Mesenchymal stem cell (in vitro differentiated cells and primary cell): ENCODE data around the gene SKAP1.

Experiments
- DNase-seq: peaks from one replicate; pipeline ENCODE4 v3.0.0-alpha.2; 2013
- H2AFZ ChIP-seq: one replicate; pipeline ENCODE4 v1.6.1; 2013; ENCODE audit warnings: low read depth, mild to moderate bottlenecking, control low read depth, inconsistent platforms, low read length, moderate library complexity
- H2AK5ac ChIP-seq: 2 replicates; pipeline ENCODE4 v1.6.1; 2013; ENCODE audit warnings: low read length, moderate library complexity, mild to moderate bottlenecking, inconsistent platforms; ENCODE audit not compliant: severe bottlenecking
- H2BK120ac ChIP-seq: one replicate; pipeline ENCODE4 v1.6.1; 2013; ENCODE audit warnings: low read depth, mild to moderate bottlenecking, inconsistent platforms, low read length, moderate library complexity
- H2BK12ac ChIP-seq, 2 experiments: one replicate each; pipeline ENCODE4 v1.6.1; 2013; ENCODE audit warnings: inconsistent platforms in 2 of 2, low read length in 2 of 2, mild to moderate bottlenecking in 2 of 2, moderate library complexity in 2 of 2, control low read depth in 1 of 2
- H2BK15ac ChIP-seq: one replicate; pipeline ENCODE4 v1.6.1; 2013; ENCODE audit warnings: mild to moderate bottlenecking, low read depth, inconsistent platforms; ENCODE audit not compliant: poor library complexity, severe bottlenecking
- H2BK5ac ChIP-seq: 2 replicates; pipeline ENCODE4 v1.6.1; 2013; ENCODE audit warnings: low read depth, mild to moderate bottlenecking, low read length, control low read depth, inconsistent platforms; ENCODE audit not compliant: poor library complexity, severe bottlenecking
- H3K14ac ChIP-seq, 2 experiments: one replicate each; pipeline ENCODE4 v1.6.1; 2013; ENCODE audit warnings: inconsistent platforms in 2 of 2, low read length in 2 of 2, control low read depth in 1 of 2, mild to moderate bottlenecking in 1 of 2, moderate library complexity in 1 of 2
- H3K18ac ChIP-seq, 2 experiments: one replicate each; pipeline ENCODE4 v1.6.1; 2013; ENCODE audit warnings: inconsistent platforms in 2 of 2, low read length in 2 of 2, control low read depth in 1 of 2, low read depth in 1 of 2, mild to moderate bottlenecking in 1 of 2
- H3K23ac ChIP-seq, 2 experiments: one replicate each; pipeline ENCODE4 v1.6.1; 2013; ENCODE audit warnings: inconsistent platforms in 2 of 2, low read length in 2 of 2, mild to moderate bottlenecking in 2 of 2, moderate library complexity in 2 of 2, control low read depth in 1 of 2
- H3K27ac ChIP-seq: 2 replicates; pipeline ENCODE4 v1.5.1; 2013; ENCODE audit warnings: mild to moderate bottlenecking, moderate library complexity, low read length, control low read depth, inconsistent platforms; ENCODE audit not compliant: poor library complexity, severe bottlenecking
- H3K27me3 ChIP-seq, 2 experiments: 2 replicates each; pipeline versions ENCODE4 v1.6.1 to v1.7.0; 2013; ENCODE audit warnings: low read length in 2 of 2, mild to moderate bottlenecking in 2 of 2, moderate library complexity in 2 of 2, control low read depth in 1 of 2, inconsistent platforms in 1 of 2; ENCODE audit not compliant: control insufficient read depth in 1 of 2, insufficient read depth in 1 of 2
- H3K36me3 ChIP-seq, 2 experiments: 2 replicates each; pipeline versions ENCODE4 v1.6.1 to v1.7.0; 2013; ENCODE audit warnings: low read length in 2 of 2, control low read depth in 1 of 2, inconsistent platforms in 1 of 2, low read depth in 1 of 2, mild to moderate bottlenecking in 1 of 2; ENCODE audit not compliant: insufficient read depth in 2 of 2, control insufficient read depth in 1 of 2
- H3K4ac ChIP-seq, 2 experiments: one replicate each; pipeline ENCODE4 v1.6.1; 2013; ENCODE audit warnings: inconsistent platforms in 2 of 2, low read length in 2 of 2, mild to moderate bottlenecking in 2 of 2, moderate library complexity in 2 of 2, control low read depth in 1 of 2, low read depth in 1 of 2
- H3K4me1 ChIP-seq: 2 replicates; pipeline ENCODE4 v1.6.1; 2013; ENCODE audit warnings: low read depth, low read length, control low read depth; ENCODE audit not compliant: control insufficient read depth, insufficient read depth
- H3K4me2 ChIP-seq: 2 replicates; pipeline ENCODE4 v1.6.1; 2013; ENCODE audit warnings: low read length, mild to moderate bottlenecking, inconsistent platforms; ENCODE audit not compliant: poor library complexity, severe bottlenecking
- H3K4me3 ChIP-seq, 2 experiments: 2 replicates each; pipeline versions ENCODE4 v1.5.1 to v1.7.0; 2013; ENCODE audit warnings: low read length in 2 of 2, mild to moderate bottlenecking in 2 of 2, control low read depth in 1 of 2, low read depth in 1 of 2; ENCODE audit not compliant: insufficient read depth in 1 of 2
- H3K79me1 ChIP-seq: replicated peaks from 2 replicates; pipeline ENCODE4 v1.6.1; 2013; ENCODE audit warnings: mild to moderate bottlenecking, control low read depth, low read length, inconsistent platforms; ENCODE audit not compliant: poor library complexity, severe bottlenecking
- H3K9ac ChIP-seq: 2 replicates; pipeline ENCODE4 v1.7.0; 2013; ENCODE audit warnings: mild to moderate bottlenecking, low read length, moderate library complexity
- H3K9me3 ChIP-seq: 2 replicates; pipeline ENCODE4 v1.7.0; 2013; ENCODE audit warnings: mild to moderate bottlenecking, low read length; ENCODE audit not compliant: control insufficient read depth
- H4K8ac ChIP-seq: one replicate; pipeline ENCODE4 v1.6.1; 2013; ENCODE audit warnings: inconsistent platforms, mild to moderate bottlenecking, low read length, moderate library complexity
- H4K91ac ChIP-seq: one replicate; pipeline ENCODE4 v1.6.1; 2013; ENCODE audit warnings: mild to moderate bottlenecking, low read length, inconsistent platforms
- WGBS: methylation state at CpG from one replicate; pipeline ENCODE4 v1.1.7; 2013; ENCODE audit warnings: mixed read lengths; 5-methylcytosine and 5-hydroxymethylcytosine counted together

SKAP1 gene

DNA sequence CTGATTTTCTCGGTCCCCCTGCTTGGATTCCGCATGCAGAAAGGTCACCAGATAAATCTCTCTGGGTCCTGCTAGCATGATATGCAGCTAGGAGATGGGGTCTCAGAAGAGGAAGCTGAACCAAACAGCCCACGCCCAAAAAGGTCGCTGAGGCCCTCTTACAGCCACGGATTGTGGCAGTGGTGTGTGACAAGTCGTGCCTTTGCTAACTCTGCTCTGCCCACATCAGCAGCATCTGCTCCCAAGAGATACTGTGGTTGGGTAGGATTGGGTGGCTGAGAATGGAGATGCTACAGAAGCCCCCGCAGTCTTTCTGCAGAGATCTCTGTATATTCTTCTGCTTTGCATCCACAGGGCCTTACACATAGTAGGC, 15.2 kb upstream of the SKAP1 start:
- Histone ChIP-seq H3K23ac (no peak overlapping the region), H3K4me2 (no peak overlapping the region), H3K9me3 (no peaks in the 10 kb centered on the region), H2AK5ac (no peak overlapping the region), H4K8ac (no peak overlapping the region), H4K91ac (no peak overlapping the region), H3K18ac (peak overlapping the region in 1 of 2 experiments; percentile 38), H2BK120ac (no peak overlapping the region), H3K27me3 (no peaks in the 10 kb centered on the region), H3K14ac (no peak overlapping the region), H3K79me1 (no peaks in the 10 kb centered on the region), H2BK15ac (no peak overlapping the region), H2BK5ac (no peak overlapping the region), H3K4ac (no peak overlapping the region), H3K36me3 (no peaks in the 10 kb centered on the region), H2BK12ac (no peak overlapping the region), H3K4me1 (no peaks in the 10 kb centered on the region), H3K9ac (no peak overlapping the region), H3K27ac (no peak overlapping the region), H3K4me3 (no peak overlapping the region), H2AFZ (no peak overlapping the region)
- WGBS: 93% methylated on average over 5 of the region's 7 CpGs
- DNase-seq: no peak

DNA sequence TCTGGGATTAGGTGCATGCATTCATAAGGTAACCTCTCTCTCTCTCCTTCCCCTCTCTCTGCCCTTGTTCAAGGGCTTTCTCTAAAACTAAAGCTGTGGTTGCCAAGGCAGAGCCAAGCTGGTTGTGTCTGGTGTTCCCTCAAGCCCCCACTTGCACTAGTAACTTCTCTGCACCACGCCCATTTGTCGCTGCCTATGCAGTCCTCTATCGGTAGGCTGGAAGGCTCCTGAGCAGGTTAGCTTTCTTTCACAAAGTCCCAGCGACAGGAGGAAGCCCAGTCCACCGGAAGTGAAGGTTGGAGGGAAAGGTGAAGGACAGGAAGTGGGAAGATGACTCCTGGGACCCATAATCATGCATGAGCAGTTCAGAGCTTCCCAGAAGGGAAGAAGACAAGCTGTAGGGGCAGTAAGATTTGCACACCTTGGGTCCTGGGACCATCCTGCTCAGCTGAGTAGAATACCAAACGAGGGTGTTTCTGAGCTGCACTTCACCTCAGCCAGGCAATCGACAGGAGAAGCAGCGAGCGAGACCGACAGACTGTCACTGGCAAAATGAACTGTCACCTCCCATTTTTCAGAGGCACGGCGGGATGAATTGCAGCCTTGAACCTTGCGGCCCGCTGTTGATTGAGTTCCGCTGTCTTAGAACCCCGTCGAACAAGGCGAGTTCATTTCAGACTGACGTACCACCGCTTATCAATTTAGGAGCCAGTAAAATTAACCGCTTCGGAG, 14.7 kb upstream of the SKAP1 start:
- no peak overlapping the region for H2AK5ac ChIP-seq
- H3K27ac ChIP-seq: no peak overlapping the region
- no peak overlapping the region for H3K18ac ChIP-seq
- no peak overlapping the region for H4K91ac ChIP-seq
- H4K8ac ChIP-seq: no peak overlapping the region
- H2BK5ac ChIP-seq: no peak overlapping the region
- H3K14ac ChIP-seq: no peak overlapping the region
- H3K4ac ChIP-seq: no peak overlapping the region
- H3K9me3 ChIP-seq: no peaks in the 10 kb centered on the region
- no peak overlapping the region for H2BK120ac ChIP-seq
- 92% methylated on average over 22 of the region's 22 CpGs for WGBS
- H3K36me3 ChIP-seq: no peaks in the 10 kb centered on the region
- no peak overlapping the region for H2BK15ac ChIP-seq
- no peak overlapping the region for H3K4me3 ChIP-seq
- H2AFZ ChIP-seq: no peak overlapping the region
- no peak overlapping the region for H3K4me2 ChIP-seq
- no peaks in the 10 kb centered on the region for H3K27me3 ChIP-seq
- peak overlapping the region in 1 of 2 experiments; percentile 23 for H2BK12ac ChIP-seq
- H3K79me1 ChIP-seq: no peaks in the 10 kb centered on the region
- H3K23ac ChIP-seq: no peak overlapping the region
- peaks cover 2% of the 10 kb centered on the region for H3K4me1 ChIP-seq
- no peak for DNase-seq
- H3K9ac ChIP-seq: no peak overlapping the region

DNA sequence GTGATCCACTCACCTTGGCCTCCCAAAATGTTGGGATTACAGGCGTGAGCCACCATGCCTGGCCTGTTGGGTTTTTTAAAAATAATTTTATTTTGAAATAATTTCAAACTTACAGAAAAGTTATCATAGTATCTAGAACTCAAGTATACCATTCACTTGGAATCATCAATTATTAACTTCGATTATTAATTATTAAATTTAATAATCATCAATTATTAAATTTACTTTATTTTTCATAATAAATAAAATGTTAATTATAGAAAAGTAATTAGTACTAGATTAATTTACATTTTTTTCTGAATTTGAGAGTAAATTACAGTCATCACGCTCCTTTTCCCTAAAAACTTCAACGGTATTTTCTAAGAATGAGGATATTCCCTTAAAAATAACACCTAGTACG, 13.7 kb upstream of the SKAP1 start:
- Histone ChIP-seq H3K4me2 (no peak overlapping the region), H3K79me1 (no peaks in the 10 kb centered on the region), H3K36me3 (no peaks in the 10 kb centered on the region), H3K23ac (no peak overlapping the region), H2BK12ac (no peak overlapping the region), H4K91ac (no peak overlapping the region), H4K8ac (no peak overlapping the region), H2AFZ (no peak overlapping the region), H3K9ac (no peak overlapping the region), H3K9me3 (no peaks in the 10 kb centered on the region), H3K27ac (no peak overlapping the region), H2BK120ac (no peak overlapping the region), H2BK15ac (no peak overlapping the region), H3K4me3 (no peak overlapping the region), H3K14ac (no peak overlapping the region), H3K4me1 (peaks cover 2% of the 10 kb centered on the region), H3K4ac (no peak overlapping the region), H3K18ac (no peak overlapping the region), H3K27me3 (peaks cover 0 to 5% of the 10 kb centered on the region in 2 experiments), H2BK5ac (no peak overlapping the region), H2AK5ac (no peak overlapping the region)
- no peak for DNase-seq
- WGBS: 92% methylated on average over 3 of the region's 5 CpGs

DNA sequence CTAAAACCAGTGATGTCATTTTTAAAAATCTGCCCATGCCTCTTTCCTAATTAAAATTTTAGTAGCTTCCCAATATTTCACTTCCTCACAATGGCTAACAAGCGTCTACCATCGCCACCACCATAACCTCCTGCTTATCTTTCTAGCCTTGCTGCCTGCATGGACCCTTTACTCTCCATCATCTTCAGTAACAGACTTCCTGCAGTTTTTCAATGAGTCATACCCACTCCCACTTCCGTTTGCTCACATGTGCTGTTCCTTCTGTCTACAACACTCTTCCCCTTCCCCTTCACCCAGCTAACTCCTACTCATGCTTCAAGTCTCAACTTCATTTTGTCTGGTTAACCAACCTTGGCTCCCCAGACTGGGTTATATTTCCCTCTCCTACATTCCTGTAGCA, 12.8 kb upstream of the SKAP1 start:
- Histone ChIP-seq H3K9ac (no peak overlapping the region), H2BK15ac (no peak overlapping the region), H3K36me3 (no peaks in the 10 kb centered on the region), H3K4me1 (peaks cover 2% of the 10 kb centered on the region), H3K23ac (no peak overlapping the region), H3K79me1 (no peaks in the 10 kb centered on the region), H2BK12ac (no peak overlapping the region), H3K4me3 (no peak overlapping the region), H2AFZ (no peak overlapping the region), H4K91ac (no peak overlapping the region), H3K9me3 (no peaks in the 10 kb centered on the region), H3K27me3 (peaks cover 0 to 5% of the 10 kb centered on the region in 2 experiments), H2AK5ac (no peak overlapping the region), H3K27ac (no peak overlapping the region), H2BK5ac (no peak overlapping the region), H3K18ac (no peak overlapping the region), H4K8ac (no peak overlapping the region), H3K4me2 (no peak overlapping the region), H3K14ac (no peak overlapping the region), H3K4ac (no peak overlapping the region), H2BK120ac (no peak overlapping the region)
- 76% methylated on average over 3 of the region's 3 CpGs for WGBS
- no peak for DNase-seq
